GM12875 (cell line): ENCODE data around the gene CFAP410.

Experiments
- H3K4me3 ChIP-seq: one replicate; pipeline ENCODE4 v1.5.1; 2011; ENCODE audit warnings: low read depth, low read length, control low read depth
- TF ChIP-seq, protein P1 (sequence below): IDR thresholded peaks from 2 replicates; pipeline ENCODE4 v1.5.1; 2011; ENCODE audit warnings: low read depth, mild to moderate bottlenecking, control low read depth, inconsistent platforms, low read length, moderate library complexity, borderline replicate concordance; ENCODE audit not compliant: insufficient read depth

The CFAP410 gene

DNA sequence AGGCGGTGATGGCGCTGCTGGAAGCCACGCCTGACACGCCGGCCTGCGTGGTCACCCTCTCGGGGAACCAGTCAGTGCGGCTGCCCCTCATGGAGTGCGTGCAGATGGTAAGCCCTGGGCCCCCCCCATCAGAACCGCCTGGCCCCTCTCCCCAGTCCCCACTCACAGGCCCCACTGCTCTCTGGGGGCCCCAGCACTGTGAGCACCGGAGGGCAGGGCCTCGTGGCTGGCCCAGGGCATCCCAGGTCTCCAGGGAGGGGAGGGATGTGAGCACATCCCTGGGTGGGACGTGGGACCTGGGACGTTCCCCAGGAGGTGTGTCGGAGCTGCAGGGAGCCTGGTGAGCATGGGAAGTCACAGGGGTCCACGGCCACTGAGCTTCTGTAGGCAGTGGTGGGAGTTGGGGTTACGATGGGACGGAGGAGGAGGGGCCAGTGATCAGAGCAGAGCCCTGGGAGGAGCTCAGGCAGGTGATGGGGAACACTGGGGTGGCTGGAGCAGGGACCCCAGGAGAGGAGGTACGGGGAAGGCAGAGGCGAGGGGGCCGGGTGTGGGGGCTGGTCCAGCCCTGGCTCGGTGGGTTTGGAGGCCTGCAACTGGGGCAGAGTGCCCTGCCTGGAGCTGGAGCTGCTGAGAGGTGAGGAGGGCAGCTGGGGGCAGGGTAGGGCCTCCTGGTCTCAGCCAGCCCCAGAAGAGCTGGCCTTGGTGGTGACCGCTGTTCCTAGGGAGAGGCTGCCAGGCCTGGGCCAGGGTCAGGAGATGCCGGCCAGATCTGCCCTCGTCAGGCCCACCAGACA lies 20.5 kb downstream of the CFAP410 start:
- H3K4me3 ChIP-seq: no peak overlapping the region
- TF ChIP-seq, protein P1, sequence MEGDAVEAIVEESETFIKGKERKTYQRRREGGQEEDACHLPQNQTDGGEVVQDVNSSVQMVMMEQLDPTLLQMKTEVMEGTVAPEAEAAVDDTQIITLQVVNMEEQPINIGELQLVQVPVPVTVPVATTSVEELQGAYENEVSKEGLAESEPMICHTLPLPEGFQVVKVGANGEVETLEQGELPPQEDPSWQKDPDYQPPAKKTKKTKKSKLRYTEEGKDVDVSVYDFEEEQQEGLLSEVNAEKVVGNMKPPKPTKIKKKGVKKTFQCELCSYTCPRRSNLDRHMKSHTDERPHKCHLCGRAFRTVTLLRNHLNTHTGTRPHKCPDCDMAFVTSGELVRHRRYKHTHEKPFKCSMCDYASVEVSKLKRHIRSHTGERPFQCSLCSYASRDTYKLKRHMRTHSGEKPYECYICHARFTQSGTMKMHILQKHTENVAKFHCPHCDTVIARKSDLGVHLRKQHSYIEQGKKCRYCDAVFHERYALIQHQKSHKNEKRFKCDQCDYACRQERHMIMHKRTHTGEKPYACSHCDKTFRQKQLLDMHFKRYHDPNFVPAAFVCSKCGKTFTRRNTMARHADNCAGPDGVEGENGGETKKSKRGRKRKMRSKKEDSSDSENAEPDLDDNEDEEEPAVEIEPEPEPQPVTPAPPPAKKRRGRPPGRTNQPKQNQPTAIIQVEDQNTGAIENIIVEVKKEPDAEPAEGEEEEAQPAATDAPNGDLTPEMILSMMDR: no peak

DNA sequence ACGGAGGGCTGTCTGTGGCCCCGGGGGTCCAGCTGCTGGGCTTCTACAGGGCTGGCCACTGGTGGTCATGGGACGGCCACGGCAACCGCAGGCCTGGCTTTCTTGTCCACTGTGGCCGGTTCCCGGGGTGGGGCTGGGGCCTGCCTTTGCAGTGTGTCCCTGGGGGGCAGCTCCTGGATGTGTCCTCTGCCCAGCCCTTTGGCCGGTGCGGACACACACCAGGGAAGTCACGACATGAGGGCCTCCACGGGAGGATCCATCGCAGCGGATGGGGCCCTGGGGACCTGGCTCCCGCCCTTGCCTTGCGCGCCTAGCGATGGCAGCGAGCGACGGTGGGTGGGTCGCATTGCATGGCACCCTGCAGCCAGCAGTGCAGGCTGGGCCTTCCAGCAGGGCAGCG lies 21.3 kb downstream of the CFAP410 start:
- TF ChIP-seq, protein P1: no peak
- no peak overlapping the region for H3K4me3 ChIP-seq

GRCh38 chr21:44317241-44317782 lies 21.9 kb downstream of the CFAP410 start:
- TF ChIP-seq, protein P1: no peak

GRCh38 chr21:44316277-44316900 lies 22.8 kb downstream of the CFAP410 start:
- TF ChIP-seq, protein P1: no peak
- no peak overlapping the region for H3K4me3 ChIP-seq

More at GRCh38 chr21:44317241-44317782, 21.9 kb downstream of the CFAP410 start:
- no peak overlapping the region for H3K4me3 ChIP-seq

- TF ChIP-seq, protein P1: no peak
- no peak overlapping the region for H3K4me3 ChIP-seq
These were observed 23.4 kb downstream of the CFAP410 start for GRCh38 chr21:44315691-44316203.

GRCh38 chr21:44314561-44314960 lies 24.6 kb downstream of the CFAP410 start:
- TF ChIP-seq, protein P1: no peak
- no peak overlapping the region for H3K4me3 ChIP-seq
